WERI-Rb-1 (cell line): Measurements from ENCODE around the gene GPR45.

ENCODE experiments used
- DNase-seq: peaks from one replicate; pipeline ENCODE4 v3.0.0-alpha.2; 2020
- H3K27ac ChIP-seq: fragments of 250-450 bp; sonication (Bioruptor Pico); 2 replicates; pipeline ENCODE4 v1.5.1; 2020; ENCODE audit warnings: mild to moderate bottlenecking, moderate library complexity
- H3K27me3 ChIP-seq: fragments of 250-450 bp; sonication (Bioruptor Pico); 2 replicates; pipeline ENCODE4 v1.5.1; 2021; ENCODE audit warnings: mild to moderate bottlenecking, low read depth, moderate library complexity; ENCODE audit not compliant: insufficient read depth, severe bottlenecking
- H3K36me3 ChIP-seq: fragments of 250-450 bp; sonication (Bioruptor Pico); 2 replicates; pipeline ENCODE4 v1.5.1; 2020; ENCODE audit warnings: mild to moderate bottlenecking, moderate library complexity
- H3K4me3 ChIP-seq: 2 replicates; pipeline ENCODE4 v1.5.1; 2011; ENCODE audit warnings: low read depth, mild to moderate bottlenecking, control low read depth, low read length
- H3K9me3 ChIP-seq: fragments of 250-450 bp; sonication (Bioruptor Pico); 2 replicates; pipeline ENCODE4 v1.5.1; 2021; ENCODE audit warnings: mild to moderate bottlenecking, moderate library complexity; ENCODE audit not compliant: severe bottlenecking
- CTCF ChIP-seq: IDR thresholded peaks from 2 replicates; pipeline ENCODE4 v1.5.1; 2011; ENCODE audit warnings: low read depth, mild to moderate bottlenecking, control low read depth, inconsistent platforms, low read length

The GPR45 gene

DNA sequence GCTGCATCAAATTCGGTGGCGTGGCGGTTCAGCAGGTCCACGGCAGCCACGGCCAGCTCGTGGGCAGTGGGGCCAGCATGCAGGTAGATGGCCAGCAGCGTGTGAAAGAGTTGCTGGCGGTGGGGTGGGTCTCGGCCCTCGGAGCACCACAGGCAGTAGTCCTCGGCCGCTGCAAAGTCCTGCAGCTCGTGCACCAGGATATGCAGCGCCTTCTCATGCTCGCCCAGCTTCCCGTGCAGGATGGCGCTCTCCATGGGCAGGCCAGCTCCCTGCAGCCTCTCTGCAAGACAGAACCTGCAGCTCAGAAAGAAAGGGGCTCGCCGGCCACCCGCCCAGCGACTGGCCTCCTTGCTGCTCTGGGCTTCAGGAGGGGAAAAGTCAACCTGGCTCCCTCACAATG, 27.9 kb downstream of the GPR45 start:
- Histone ChIP-seq H3K27me3 (no peaks in the 10 kb centered on the region), H3K27ac (no peak overlapping the region), H3K4me3 (no peak overlapping the region), H3K9me3 (no peaks in the 10 kb centered on the region), H3K36me3 (peaks cover 62% of the 10 kb centered on the region)
- no peak for TF ChIP-seq CTCF
- DNase-seq = no peak

GRCh38 chr2:105271393-105272045, 30.0 kb downstream of the GPR45 start:
- DNase-seq = no peak
- Histone ChIP-seq H3K27ac (no peak overlapping the region), H3K36me3 (peaks cover 69% of the 10 kb centered on the region), H3K4me3 (no peak overlapping the region), H3K27me3 (no peaks in the 10 kb centered on the region), H3K9me3 (no peaks in the 10 kb centered on the region)
- TF ChIP-seq CTCF = no peak

DNA sequence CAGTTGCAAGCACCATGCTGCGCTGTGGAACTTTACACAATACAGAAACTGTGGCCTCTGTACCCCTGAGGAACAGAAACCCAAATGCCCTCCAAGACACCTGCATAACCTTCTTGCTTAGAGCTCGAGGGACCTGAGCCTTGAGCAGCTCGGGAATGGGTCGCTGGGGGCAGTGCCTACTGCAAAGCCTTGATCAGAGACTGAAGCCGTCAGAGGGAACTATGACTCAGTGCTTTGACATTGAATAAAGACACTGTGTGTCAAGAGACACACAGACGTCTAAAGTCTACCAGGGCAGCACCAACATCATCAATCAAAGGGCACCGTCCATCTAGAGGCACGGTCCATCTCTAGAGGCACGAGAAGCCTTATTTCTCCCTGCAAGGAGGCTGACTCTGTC, 30.6 kb downstream of the GPR45 start:
- no peak overlapping the region for H3K27ac ChIP-seq
- peaks cover 68% of the 10 kb centered on the region for H3K36me3 ChIP-seq
- no peak for DNase-seq
- no peaks in the 10 kb centered on the region for H3K9me3 ChIP-seq
- no peak overlapping the region for H3K4me3 ChIP-seq
- H3K27me3 ChIP-seq = no peaks in the 10 kb centered on the region
- no peak for TF ChIP-seq CTCF

- no peak overlapping the region for H3K27ac ChIP-seq
- peaks cover 68% of the 10 kb centered on the region for H3K36me3 ChIP-seq
- H3K9me3 ChIP-seq = no peaks in the 10 kb centered on the region
- no peak overlapping the region for H3K4me3 ChIP-seq
- no peak for TF ChIP-seq CTCF
- DNase-seq = no peak
- H3K27me3 ChIP-seq = no peaks in the 10 kb centered on the region
Observed at GRCh38 chr2:105274046-105274445, 32.5 kb downstream of the GPR45 start.

- TF ChIP-seq CTCF = 0 out of 2 replicates have a peak, but pooled peaks have one; percentile 2
- H3K9me3 ChIP-seq = no peaks in the 10 kb centered on the region
- no peak overlapping the region for H3K4me3 ChIP-seq
- H3K36me3 ChIP-seq = peaks cover 60% of the 10 kb centered on the region
- no peak for DNase-seq
- no peak overlapping the region for H3K27ac ChIP-seq
- no peaks in the 10 kb centered on the region for H3K27me3 ChIP-seq
Observed at GRCh38 chr2:105278654-105279053, 37.1 kb downstream of the GPR45 start.

DNA sequence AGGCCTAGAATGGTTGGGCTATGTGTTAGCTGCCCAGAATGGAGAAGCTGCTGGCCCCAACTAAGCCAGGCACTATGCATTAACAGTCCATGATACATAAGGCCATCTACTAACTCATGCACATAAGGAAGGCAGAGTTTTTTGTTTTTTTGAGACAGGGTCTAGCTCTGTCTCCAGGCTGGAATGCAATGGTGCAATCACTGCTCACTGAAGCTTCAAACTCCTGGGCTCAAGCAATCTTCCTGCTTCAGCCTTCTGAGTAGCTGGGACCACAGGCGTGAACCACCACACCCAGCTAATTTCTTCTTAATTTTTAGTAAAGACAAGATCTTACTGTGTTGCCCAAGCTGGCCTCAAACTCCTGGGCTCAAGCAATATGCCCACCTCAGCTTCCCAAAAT, 37.6 kb downstream of the GPR45 start:
- no peak for DNase-seq
- Histone ChIP-seq H3K27ac (no peak overlapping the region), H3K36me3 (peaks cover 63% of the 10 kb centered on the region), H3K27me3 (no peaks in the 10 kb centered on the region), H3K4me3 (no peak overlapping the region), H3K9me3 (no peaks in the 10 kb centered on the region)
- no peak for TF ChIP-seq CTCF
